Loucy (cell line): ENCODE results near the gene ARL2BP.

Experiments used
- H2AFZ ChIP-seq: fragments of 200-600 bp; sonication (generic); 2 replicates; pipeline ENCODE4 v1.6.0; 2016; ENCODE audit warnings: antibody characterized with exemption, mild to moderate bottlenecking, low read length, moderate library complexity
- H3F3A ChIP-seq: fragments of 200-600 bp; 2 replicates; pipeline ENCODE4 v1.6.0; 2016; ENCODE audit warnings: antibody characterized with exemption, low read depth, mild to moderate bottlenecking
- H3K27me3 ChIP-seq: fragments of 200-600 bp; sonication (generic); 2 replicates; pipeline ENCODE4 v1.6.1; 2014; ENCODE audit warnings: low read length, mild to moderate bottlenecking; ENCODE audit not compliant: insufficient read depth, poor library complexity, severe bottlenecking
- H3K36me3 ChIP-seq: fragments of 200-600 bp; sonication (generic); 2 replicates; pipeline ENCODE4 v1.6.1; 2016; ENCODE audit warnings: low read length; ENCODE audit not compliant: insufficient read depth
- H3K4me1 ChIP-seq: fragments of 200-600 bp; sonication (generic); 2 replicates; pipeline ENCODE4 v1.5.1; 2014; ENCODE audit warnings: low read length, mild to moderate bottlenecking; ENCODE audit not compliant: insufficient read depth, poor library complexity, severe bottlenecking
- H3K4me2 ChIP-seq: fragments of 200-600 bp; sonication (generic); 2 replicates; pipeline ENCODE4 v1.6.0; 2014; ENCODE audit warnings: antibody characterized with exemption, low read length, low read depth, mild to moderate bottlenecking; ENCODE audit not compliant: poor library complexity, severe bottlenecking
- H3K4me3 ChIP-seq: fragments of 200-600 bp; sonication (generic); 2 replicates; pipeline ENCODE4 v1.5.1; 2014; ENCODE audit warnings: low read length, mild to moderate bottlenecking, mixed read lengths; ENCODE audit not compliant: poor library complexity, severe bottlenecking
- H3K79me2 ChIP-seq: fragments of 200-600 bp; sonication (generic); 2 replicates; pipeline ENCODE4 v1.6.1; 2014; ENCODE audit warnings: low read length; ENCODE audit not compliant: insufficient read depth
- H3K9ac ChIP-seq: fragments of 200-600 bp; sonication (generic); 2 replicates; pipeline ENCODE4 v1.6.0; 2014; ENCODE audit warnings: mild to moderate bottlenecking, low read depth, low read length, moderate library complexity; ENCODE audit not compliant: poor library complexity, severe bottlenecking
- H3K9me2 ChIP-seq: fragments of 200-600 bp; sonication (generic); replicated peaks from 2 replicates; pipeline ENCODE4 v1.6.1; 2016; ENCODE audit warnings: low read depth, low read length, mixed read lengths
- H3K9me3 ChIP-seq: fragments of 200-600 bp; sonication (generic); 2 replicates; pipeline ENCODE4 v1.6.1; 2014; ENCODE audit warnings: mild to moderate bottlenecking, antibody characterized with exemption, low read length, low read depth; ENCODE audit not compliant: insufficient read depth
- H4K20me1 ChIP-seq: fragments of 200-600 bp; sonication (generic); 2 replicates; pipeline ENCODE4 v1.6.0; 2014; ENCODE audit warnings: antibody characterized with exemption, low read length, mild to moderate bottlenecking; ENCODE audit not compliant: insufficient read depth, poor library complexity, severe bottlenecking
- CTCF ChIP-seq: fragments of 200-600 bp; sonication (generic); conservative IDR thresholded peaks from 2 replicates; pipeline ENCODE4 v1.5.1; 2014; ENCODE audit warnings: mild to moderate bottlenecking, antibody characterized with exemption, low read length
- EZH2phosphoT487 ChIP-seq: fragments of 200-600 bp; IDR thresholded peaks from 2 replicates; pipeline ENCODE4 v1.6.1; 2018; ENCODE audit warnings: antibody characterized with exemption, mild to moderate bottlenecking, moderate library complexity, borderline replicate concordance

Gene ARL2BP

GRCh38 chr16:57208926-57209325, 36.1 kb upstream of the ARL2BP start:
- Histone ChIP-seq H3K4me1 (no peaks in the 10 kb centered on the region), H3F3A (no peaks in the 10 kb centered on the region), H2AFZ (no peak overlapping the region), H3K9ac (no peak overlapping the region), H4K20me1 (no peaks in the 10 kb centered on the region), H3K9me2 (no peaks in the 10 kb centered on the region), H3K9me3 (no peaks in the 10 kb centered on the region), H3K27me3 (no peaks in the 10 kb centered on the region), H3K36me3 (peaks cover 74% of the 10 kb centered on the region), H3K4me2 (no peak overlapping the region), H3K79me2 (no peaks in the 10 kb centered on the region), H3K4me3 (no peak overlapping the region)
- TF ChIP-seq EZH2phosphoT487 (no peak), CTCF (no peak)

- H3K9me3 ChIP-seq, result no peaks in the 10 kb centered on the region
- H2AFZ ChIP-seq, result no peak overlapping the region
- no peaks in the 10 kb centered on the region for H3K27me3 ChIP-seq
- no peak overlapping the region for H3K4me3 ChIP-seq
- peaks cover 78% of the 10 kb centered on the region for H3K36me3 ChIP-seq
- no peak overlapping the region for H3K4me2 ChIP-seq
- no peaks in the 10 kb centered on the region for H3K79me2 ChIP-seq
- no peaks in the 10 kb centered on the region for H3K4me1 ChIP-seq
- H3F3A ChIP-seq, result no peaks in the 10 kb centered on the region
- no peaks in the 10 kb centered on the region for H3K9me2 ChIP-seq
- H4K20me1 ChIP-seq, result no peaks in the 10 kb centered on the region
- TF ChIP-seq EZH2phosphoT487, result no peak
- TF ChIP-seq CTCF, result no peak
- no peak overlapping the region for H3K9ac ChIP-seq
Observed at GRCh38 chr16:57209780-57210179, 35.3 kb upstream of the ARL2BP start.

- Histone ChIP-seq H3K9me2 (no peaks in the 10 kb centered on the region), H3K36me3 (peaks cover 80% of the 10 kb centered on the region), H3K79me2 (no peaks in the 10 kb centered on the region), H3K4me3 (no peak overlapping the region), H3F3A (no peaks in the 10 kb centered on the region), H3K4me1 (no peaks in the 10 kb centered on the region), H2AFZ (no peak overlapping the region), H4K20me1 (no peaks in the 10 kb centered on the region), H3K9ac (no peak overlapping the region), H3K9me3 (no peaks in the 10 kb centered on the region), H3K27me3 (no peaks in the 10 kb centered on the region), H3K4me2 (no peak overlapping the region)
- TF ChIP-seq EZH2phosphoT487, result no peak
- no peak for TF ChIP-seq CTCF
Observed at GRCh38 chr16:57213462-57213861, 31.6 kb upstream of the ARL2BP start.
